KOPT-K1 (cell line): Measurements from ENCODE around the gene PDE11A.
A peak's percentile ranks its signal among the peaks of the same experiment; 100 is the strongest.

Experiments used
- H3K27ac ChIP-seq: fragments of 200-600 bp; sonication (generic); 2 replicates; pipeline ENCODE4 v1.5.1; 2016; ENCODE audit warnings: antibody characterized with exemption, mild to moderate bottlenecking, low read depth, low read length; ENCODE audit not compliant: poor library complexity, severe bottlenecking
- H3K36me3 ChIP-seq: fragments of 200-600 bp; sonication (generic); 2 replicates; pipeline ENCODE4 v1.5.1; 2017; ENCODE audit warnings: antibody characterized with exemption, mild to moderate bottlenecking, low read length, moderate library complexity; ENCODE audit not compliant: insufficient read depth
- H3K9me3 ChIP-seq: fragments of 200-600 bp; sonication (generic); 2 replicates; pipeline ENCODE4 v1.5.1; 2017; ENCODE audit warnings: antibody characterized with exemption, low read length, mild to moderate bottlenecking; ENCODE audit not compliant: insufficient read depth, poor library complexity, severe bottlenecking

Gene PDE11A

DNA sequence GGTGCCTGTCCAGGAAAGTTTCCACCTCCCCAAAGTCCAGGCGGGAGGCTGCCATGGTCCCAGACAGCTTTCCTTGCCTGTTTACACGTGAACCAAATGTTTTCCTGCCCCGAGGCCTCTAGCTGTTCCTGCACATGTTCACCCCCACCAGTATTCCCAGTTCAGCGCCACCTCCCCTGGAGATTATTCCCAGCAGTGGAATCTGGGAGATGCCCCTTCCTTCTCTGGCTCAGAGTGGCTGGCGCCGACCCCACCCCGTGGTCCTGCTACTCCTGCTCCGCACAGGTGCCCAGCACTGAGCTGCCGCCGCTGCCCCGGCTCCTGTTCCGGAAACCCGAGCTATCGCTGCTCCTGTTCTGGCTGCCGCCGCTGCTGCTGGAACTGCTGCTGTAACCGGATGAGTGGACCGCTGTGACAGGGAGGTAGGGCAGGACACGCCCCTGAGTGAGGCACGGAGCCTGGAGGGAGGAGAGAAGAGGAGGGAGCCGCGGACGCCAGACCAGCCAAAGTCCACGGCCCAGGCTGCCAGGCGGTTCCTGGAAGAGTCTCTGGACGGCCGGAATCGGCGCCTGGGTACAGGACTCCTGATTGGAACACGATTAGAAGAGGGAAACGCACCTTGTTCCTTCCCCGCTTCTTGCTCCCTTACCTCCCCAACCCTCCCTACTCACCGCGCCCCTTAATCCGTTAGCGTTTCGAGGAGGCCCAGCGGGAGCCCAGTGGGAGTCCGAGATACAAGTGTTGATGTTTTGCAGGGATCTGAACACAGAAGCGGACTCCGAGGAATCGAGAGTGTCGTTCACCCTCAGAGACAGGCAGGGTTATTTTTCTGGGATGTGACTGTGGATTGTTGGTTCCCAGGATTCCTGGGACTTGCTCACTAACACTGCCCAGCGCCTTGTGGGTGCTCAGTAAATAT lies at the start of gene PDE11A:
Gene PDE11A (minus strand): TSS at position 395 of the 919 bp plus-strand sequence. CDS start 340 bp downstream, at position 55.
- Histone ChIP-seq H3K36me3 (no peaks in the 10 kb centered on the region), H3K9me3 (no peaks in the 10 kb centered on the region), H3K27ac (no peak within 1 kb of the TSS)

DNA sequence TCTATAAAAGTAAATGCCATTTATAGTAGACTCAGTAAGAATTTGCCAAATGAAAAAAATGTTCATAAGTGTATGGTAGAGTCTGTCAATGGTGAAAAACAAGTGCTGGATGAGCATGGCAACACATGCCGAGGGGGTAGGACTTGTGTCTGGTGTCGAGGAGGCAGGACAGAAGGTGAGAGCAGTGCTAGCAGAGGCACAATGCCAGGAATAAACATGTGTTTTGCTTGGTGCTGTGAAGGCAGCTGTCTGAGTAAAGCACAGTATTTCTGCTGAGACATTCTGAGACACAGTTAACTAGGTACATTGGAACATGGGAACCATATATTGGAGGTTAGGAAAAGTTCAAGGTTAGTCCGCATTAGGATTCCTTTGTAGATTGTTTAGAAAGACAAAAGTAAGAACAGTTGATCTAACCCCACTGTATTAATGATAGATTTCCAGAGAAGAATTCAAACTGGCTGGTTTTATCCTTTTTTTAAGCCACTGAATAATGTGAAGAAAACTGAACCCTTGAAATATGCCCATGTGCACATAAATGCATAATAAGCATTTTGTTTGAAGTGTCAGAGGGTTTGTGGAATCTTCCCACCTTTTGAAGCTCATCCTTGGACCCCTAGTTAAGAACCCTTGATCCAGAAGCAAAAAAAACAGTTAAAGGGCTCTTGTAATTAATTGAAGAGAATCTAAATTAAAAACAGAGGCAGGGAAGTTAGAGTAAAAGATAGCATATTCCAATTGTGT lies 46.8 kb upstream of the PDE11A start:
- H3K9me3 ChIP-seq, result no peaks in the 10 kb centered on the region
- H3K27ac ChIP-seq, result no peak overlapping the region
- peaks cover 54% of the 10 kb centered on the region for H3K36me3 ChIP-seq

DNA sequence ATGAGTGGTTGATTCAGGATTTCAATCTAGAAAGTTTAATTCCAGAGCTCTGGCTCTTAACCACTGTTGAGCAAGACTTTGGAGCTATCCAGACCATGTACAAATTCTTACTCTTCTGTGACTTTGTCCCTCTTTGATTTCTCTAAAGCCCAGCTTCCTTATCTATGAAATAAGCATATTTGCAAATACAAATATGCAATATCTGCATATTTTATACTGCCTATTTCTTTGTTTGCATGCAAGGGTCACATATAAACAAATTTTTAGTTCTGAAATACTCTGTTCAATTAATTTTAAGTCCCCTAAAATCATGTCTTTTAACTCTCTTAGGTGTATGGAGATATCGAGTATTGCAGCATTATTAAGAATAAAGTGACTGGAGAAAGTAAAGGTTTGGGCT lies 45.1 kb upstream of the PDE11A start:
- Histone ChIP-seq H3K36me3 (peaks cover 38% of the 10 kb centered on the region), H3K27ac (no peak overlapping the region), H3K9me3 (no peaks in the 10 kb centered on the region)

DNA sequence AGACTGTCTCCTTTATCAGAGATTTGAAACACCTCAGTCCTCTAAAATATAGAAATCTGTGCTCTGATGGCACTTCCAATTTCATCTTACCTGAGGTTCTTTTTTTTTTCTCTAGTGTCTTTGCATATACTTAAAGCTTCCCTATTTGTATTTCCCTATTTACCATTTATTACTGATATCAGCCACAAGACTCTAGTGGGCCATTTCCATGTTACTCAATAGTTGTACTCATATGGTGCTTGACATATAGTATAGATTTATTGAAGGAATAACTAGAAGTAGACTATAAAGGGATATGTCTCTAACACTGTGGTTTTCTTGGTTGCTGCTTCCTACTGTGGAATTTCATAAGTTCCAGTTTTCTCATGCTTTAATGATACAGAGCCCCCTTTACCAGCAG lies 42.7 kb upstream of the PDE11A start:
- H3K9me3 ChIP-seq, result no peaks in the 10 kb centered on the region
- peaks cover 19% of the 10 kb centered on the region for H3K36me3 ChIP-seq
- H3K27ac ChIP-seq, result no peak overlapping the region

DNA sequence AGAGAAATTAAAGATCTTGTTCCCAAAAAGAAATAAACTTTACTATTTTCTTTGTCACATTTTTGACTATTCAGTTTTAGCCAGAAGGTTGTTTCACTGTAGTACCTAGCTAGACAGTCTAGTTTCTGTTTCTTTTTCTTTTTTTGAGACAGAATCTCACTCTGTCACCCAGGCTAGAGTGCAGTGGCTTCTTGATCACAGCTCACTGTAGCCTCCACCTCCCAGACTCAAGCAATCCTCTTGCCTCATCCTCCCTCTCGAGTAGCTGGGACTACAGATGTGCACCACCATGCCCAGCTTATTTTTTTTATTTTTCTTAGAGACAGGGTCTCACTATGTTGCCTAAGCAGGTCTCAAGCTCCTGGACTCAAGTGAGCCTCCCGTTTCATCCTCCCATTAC lies 41.9 kb upstream of the PDE11A start:
- peaks cover 19% of the 10 kb centered on the region for H3K36me3 ChIP-seq
- no peaks in the 10 kb centered on the region for H3K9me3 ChIP-seq
- H3K27ac ChIP-seq, result no peak overlapping the region

DNA sequence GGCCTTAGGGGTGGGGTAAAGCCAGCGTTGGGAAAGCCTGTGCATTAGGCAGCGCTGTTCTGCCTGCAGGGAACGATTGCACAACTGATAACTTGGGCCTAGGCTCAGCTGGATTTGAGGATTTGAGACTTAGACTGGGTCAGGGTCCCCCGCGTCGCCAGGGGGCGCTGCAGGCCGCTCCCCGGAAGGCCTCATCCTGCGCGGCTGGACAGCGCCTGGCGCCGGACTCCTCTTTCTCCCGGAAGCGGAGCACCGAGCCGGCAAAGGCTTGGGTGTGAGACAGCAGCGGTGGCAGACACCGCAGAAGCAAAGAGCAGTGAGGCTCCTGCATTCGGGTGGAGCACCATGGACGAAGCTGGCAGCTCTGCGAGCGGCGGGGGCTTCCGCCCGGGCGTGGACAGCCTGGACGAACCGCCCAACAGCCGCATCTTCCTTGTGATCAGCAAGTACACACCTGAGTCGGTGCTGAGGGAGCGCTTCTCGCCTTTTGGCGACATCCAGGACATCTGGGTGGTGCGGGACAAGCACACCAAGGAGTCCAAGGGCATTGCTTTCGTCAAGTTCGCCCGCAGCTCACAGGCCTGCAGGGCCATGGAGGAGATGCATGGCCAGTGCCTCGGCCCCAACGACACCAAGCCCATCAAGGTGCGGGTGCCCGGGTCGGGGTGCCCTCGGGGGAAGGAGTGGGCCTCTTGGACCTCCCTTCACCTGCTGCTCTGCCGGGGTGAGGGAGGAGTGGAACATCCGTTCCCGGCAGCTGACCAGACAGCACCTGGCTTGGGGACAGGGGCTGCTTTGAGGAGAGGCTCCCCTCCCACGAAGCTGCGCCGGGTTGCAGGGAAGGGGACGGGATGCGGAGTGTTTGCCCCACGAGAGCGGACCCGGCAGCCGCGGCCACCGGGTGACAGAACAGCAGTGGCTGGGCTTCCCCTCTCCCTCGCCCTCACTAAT lies 39.9 kb upstream of the PDE11A start, which contains the start of gene RBM45:
Gene RBM45 (plus strand): TSS at position 236 of the 951 bp plus-strand sequence. CDS start 110 bp downstream, at position 346.
- Histone ChIP-seq H3K9me3 (no peaks in the 10 kb centered on the region), H3K27ac (peak within 1 kb of the TSS; percentile 72), H3K36me3 (peaks cover 5% of the 10 kb centered on the region; the same call in 1 of the 2 replicates)

DNA sequence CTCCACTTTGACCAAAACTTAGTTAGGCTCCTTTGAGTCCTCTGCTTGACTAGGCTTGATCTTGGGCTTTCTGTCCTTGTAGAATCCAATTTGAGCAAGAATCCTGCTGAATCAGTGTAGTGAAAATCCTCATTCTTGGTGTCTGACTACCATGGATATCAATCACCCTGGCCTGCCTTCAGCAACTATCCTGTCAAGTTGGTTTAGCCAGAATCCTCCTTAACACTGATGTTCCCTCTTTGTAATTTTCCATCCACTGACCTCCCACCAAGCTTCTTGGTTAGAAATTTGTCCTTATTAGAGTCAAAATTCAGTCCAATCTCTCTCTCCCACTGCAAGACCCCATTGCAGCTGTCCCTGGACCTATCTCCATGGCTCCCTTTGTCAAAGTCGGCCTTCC lies 39.2 kb upstream of the PDE11A start:
- peak overlapping the region; percentile 72 for H3K27ac ChIP-seq
- H3K9me3 ChIP-seq, result no peaks in the 10 kb centered on the region
- H3K36me3 ChIP-seq, result 0 out of 2 replicates have a peak, but pooled peaks cover 3% of the 10 kb centered on the region

DNA sequence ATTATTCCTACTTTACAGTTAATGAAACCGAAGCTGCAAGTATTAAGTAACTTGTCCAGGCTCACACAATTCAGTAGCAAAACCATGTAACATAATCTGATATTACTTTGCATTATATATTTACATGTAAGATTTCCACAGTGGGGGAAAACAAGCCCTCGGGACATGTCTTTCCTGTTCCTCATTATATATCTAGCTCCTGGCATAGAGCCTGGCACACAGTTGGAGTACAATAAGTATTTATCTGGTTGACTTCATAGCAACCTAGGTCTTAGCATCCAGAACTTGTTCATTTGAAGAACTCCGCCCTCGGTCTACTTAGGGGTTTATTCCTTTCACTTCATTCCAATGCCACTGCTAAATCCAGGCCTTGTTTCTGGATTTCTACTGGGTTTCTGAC lies 38.1 kb upstream of the PDE11A start:
- Histone ChIP-seq H3K9me3 (no peaks in the 10 kb centered on the region), H3K27ac (no peak overlapping the region), H3K36me3 (no peaks in the 10 kb centered on the region)

DNA sequence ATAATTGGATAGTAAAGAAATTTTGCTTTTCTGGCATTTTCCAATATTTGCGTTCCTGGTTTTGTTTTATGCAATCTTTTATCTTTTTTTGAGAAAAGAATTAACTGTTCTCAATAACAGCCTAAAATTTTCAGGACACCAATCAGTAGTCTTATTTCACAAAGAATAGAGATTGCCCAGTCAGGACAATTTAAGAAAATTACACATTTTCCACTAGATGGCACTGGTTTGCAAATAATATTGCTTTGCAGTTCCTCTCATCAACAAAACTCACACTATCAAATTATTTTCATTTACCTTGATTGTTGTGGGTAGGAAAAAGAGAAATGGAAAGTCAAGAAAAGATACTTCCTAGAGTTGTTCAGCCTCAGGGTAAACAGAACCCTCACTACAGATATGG lies 37.2 kb upstream of the PDE11A start:
- H3K9me3 ChIP-seq, result no peaks in the 10 kb centered on the region
- no peaks in the 10 kb centered on the region for H3K36me3 ChIP-seq
- no peak overlapping the region for H3K27ac ChIP-seq

DNA sequence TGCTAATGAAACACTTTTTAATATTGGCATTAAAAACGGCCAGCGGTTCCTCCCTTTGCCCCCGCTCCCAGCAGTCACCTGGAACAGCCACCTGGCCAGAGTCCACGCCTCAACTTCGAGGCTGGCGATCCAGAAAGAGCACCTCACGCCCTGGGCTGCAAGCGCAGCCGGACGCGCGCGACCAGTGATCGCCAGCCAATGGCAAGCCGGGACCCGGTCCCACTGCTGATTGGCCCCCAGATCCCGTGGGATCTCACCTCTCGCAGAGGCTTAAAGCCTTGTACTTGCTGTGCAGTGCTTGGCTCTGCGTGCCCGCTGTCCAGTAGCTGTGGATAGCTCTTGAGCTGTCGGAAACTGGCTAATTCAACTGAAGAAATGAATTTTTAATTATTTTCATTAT lies 35.6 kb upstream of the PDE11A start:
- Histone ChIP-seq H3K9me3 (no peaks in the 10 kb centered on the region), H3K36me3 (no peaks in the 10 kb centered on the region), H3K27ac (no peak overlapping the region)

DNA sequence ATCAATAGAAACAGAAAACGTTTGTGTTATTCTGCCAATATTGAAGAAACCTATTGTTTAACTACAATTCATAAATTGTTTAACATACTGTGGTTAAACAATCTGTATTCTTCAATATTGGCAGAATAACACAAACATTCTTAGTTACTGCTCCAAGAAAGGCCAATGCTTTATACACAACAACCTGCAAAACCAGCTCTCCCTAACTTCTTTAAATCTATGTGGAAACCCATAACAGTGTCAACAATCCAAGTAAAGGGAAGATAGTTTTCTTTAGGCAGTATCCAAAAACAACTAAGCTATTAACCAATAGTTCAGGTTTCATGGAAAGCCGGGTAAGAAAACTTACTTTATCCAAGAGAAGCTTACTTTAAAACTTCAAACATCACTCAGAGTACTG lies 33.5 kb upstream of the PDE11A start:
- no peak overlapping the region for H3K27ac ChIP-seq
- no peaks in the 10 kb centered on the region for H3K36me3 ChIP-seq
- H3K9me3 ChIP-seq, result no peaks in the 10 kb centered on the region

DNA sequence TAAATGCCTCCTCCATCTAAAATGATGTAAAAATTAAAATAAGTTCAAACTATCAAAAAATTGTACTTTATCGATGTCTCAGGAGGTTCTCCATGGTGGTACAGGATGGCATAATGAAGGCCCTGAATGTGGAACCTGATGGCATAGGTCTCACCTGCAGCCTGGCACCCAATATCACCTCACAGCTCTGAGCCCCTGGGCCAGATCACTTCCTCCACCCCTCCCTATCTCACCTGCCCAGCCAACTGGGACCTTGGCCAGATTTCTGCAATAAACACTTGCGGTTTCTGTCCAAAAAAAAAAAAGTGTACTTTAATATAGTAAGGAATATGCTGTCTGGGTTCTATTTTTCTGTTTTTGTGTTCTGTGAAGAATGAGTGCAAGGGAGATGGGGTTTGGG lies 33.0 kb upstream of the PDE11A start:
- Histone ChIP-seq H3K36me3 (no peaks in the 10 kb centered on the region), H3K9me3 (no peaks in the 10 kb centered on the region), H3K27ac (no peak overlapping the region)

DNA sequence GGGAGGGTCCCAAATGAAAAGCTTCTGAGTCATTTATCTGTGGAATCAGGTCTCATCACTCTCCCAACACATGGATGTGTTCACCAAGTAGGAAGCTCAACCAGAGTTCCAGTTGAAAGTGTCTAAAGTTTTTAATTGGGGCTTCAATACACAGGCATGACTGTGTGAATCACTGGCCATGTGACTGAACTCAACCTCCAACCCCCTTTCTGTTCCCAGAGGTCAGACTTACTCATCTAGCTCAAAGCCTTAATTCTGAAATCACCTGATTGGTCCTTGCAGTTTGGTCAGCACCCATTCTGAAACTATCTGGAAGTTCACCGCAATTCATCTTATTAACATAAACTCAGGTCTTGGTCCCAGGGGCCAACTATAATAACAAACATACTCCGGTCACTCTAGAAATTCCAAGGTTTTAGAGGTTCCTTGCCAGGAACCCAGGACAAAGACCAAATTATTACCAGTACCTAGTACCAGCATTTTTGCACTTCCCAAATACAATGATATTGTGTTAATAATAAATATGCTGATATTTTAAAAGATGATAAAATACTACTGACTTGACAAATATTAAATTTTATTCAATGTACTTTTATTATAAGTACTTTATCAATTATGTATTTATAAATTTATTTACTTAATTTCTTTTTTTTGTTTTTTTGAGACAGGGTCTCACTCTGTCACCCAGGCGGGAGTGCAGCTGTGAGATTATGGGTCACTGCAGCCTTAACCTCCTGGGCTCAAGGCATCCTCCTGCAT lies 28.9 kb upstream of the PDE11A start:
- no peaks in the 10 kb centered on the region for H3K36me3 ChIP-seq
- no peaks in the 10 kb centered on the region for H3K9me3 ChIP-seq
- no peak overlapping the region for H3K27ac ChIP-seq

DNA sequence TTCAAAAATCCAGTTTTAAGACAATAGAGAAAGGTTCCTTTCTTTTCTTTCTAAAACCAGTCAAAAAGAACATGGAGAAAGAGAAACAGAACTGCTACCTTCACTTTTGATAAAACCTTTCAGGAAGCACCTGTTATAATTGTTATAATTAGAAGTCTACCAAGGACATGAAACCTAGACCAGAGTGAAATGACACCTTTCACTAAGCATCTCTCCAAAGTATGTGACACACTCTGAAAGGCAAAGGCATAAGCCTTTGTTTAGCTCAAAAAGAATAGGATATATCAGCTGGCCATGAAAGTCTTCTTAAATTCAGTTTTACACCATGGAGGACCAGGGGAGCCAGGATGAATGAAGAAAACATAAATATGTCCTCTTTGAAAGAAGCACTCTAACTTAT lies 20.9 kb upstream of the PDE11A start:
- H3K36me3 ChIP-seq, result no peaks in the 10 kb centered on the region
- no peak overlapping the region for H3K27ac ChIP-seq
- H3K9me3 ChIP-seq, result no peaks in the 10 kb centered on the region
